ENCODE data around the gene CTXN1. TPM values are rescaled to one million over a fixed set of nuclear protein-coding genes. Genes with fewer than 3 reads are reported as not detected.

The CTXN1 gene
- total and polyA plus RNA-seq, 4 experiments from 2014 or later = not detected

DNA sequence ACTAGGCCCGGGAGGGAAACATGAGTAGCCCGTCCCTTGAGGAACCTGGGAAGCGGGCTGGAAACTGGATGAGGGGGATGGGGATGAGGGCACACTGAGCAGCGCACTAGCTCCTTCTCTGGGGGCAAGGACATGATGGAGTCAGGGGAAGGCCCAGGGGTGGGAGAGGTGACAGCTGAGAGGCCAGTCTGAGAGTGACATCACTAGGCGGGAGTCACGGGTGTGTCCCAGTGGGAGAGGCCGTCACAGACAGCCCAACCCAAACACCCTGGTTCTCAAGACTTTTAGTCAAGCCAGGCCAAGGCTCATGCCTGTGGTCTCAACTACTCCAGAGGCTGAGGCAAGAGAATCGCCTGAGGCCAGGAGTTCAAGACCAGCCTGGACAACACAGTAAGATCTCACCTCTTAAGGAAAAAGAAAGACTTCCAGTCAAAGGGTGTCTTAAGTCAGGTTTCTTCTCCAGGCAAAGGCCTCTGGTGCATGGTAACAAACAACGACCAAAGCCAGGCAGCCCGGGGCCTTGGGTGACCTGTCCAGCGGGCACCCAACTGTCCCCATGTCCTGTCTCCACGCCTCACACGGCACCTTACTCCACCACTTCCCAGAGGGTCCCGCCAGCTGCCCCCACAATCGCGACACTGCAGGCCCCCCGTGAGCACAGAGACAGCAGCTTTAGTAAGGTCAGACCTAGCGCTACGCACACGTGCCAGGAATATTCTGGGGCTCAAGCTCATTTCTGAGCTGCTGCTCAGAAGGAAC, 43.0 kb upstream of the CTXN1 start:
- no peak for DNase-seq
- H3K36me3 Mint-ChIP-seq = peaks cover 13 to 47% of the 10 kb centered on the region in 2 donors
- H3K4me1 Mint-ChIP-seq = peaks cover 0 to 2% (median 0%) of the 10 kb centered on the region in 4 donors
- H3K4me1 ChIP-seq (ENCODE audit: insufficient read depth, low read length) = no peaks in the 10 kb centered on the region
- peak overlapping the region in 3 of 7 donors; percentile 12 to 13 (median 13) for H3K27ac Mint-ChIP-seq
- H3K4me3 ChIP-seq (ENCODE audit: low read length in 2 of 2) = no peak overlapping the region
- no peaks in the 10 kb centered on the region for H3K9me3 ChIP-seq (ENCODE audit: control insufficient read depth in 1 of 2, low read length in 2 of 2)
- H3K9me3 Mint-ChIP-seq = no peaks in the 10 kb centered on the region
- intact Hi-C loops (cut with micrococcal nuclease) = no loop called here
- CTCF ChIA-PET (ENCODE audit: partially characterized antibody) = interaction anchor here (1.5 kb wide), 1 partner anchor 25 kb away, joined by 6 read pairs; no protein-coding TSS in a partner anchor
- H3K27ac ChIP-seq (ENCODE audit: low read depth, low read length) = no peak overlapping the region
- no peaks in the 10 kb centered on the region for H3K27me3 Mint-ChIP-seq
- H3K27me3 ChIP-seq (ENCODE audit: insufficient read depth, low read length) = no peaks in the 10 kb centered on the region
- no peak overlapping the region for H3K4me3 Mint-ChIP-seq
- POLR2A ChIA-PET (ENCODE audit: partially characterized antibody) = no interaction called here
- H3K36me3 ChIP-seq (ENCODE audit: insufficient read depth, low read length) = peaks cover 41% of the 10 kb centered on the region

DNA sequence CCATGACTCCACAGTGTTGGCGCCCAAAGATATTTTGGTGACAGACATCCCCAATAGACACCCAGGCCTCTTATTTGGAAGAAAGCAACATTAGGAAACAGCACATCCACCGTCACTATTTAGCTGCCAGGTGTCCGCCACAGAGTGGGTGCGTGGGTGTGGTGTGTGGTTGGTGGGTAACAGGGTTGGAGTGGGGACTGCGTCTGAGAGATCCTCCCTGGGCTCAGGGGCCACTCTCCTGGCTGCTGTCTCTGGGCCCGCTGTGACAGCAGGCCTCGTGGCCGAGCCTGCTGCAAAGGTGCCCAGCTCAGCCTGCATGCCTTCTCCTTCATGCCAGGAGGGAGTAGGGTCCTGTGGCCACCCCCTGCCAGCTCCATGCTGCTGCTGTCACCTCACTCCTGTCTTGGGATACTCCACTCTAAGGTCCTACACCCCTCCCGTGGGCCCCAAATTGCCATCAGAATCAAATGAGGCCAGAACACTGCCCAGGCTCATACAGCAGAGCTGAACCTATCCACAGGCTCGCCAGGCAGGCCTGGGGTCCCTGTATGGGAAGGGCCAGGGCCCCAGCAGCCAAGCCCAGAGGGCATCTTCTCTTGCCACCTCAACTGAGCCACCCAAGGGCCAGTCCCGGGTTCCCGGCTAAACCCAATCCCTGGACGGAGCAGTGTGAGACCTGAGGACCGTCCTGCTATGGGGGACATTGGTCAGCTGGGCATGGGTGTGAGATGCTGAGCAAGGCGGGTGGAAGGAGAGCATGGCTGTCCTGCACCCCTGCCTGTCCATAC, 42.3 kb upstream of the CTXN1 start:
- Histone ChIP-seq H3K4me1 (ENCODE audit: insufficient read depth, low read length) (no peaks in the 10 kb centered on the region), H3K9me3 (ENCODE audit: control insufficient read depth in 1 of 2, low read length in 2 of 2) (no peaks in the 10 kb centered on the region), H3K27me3 (ENCODE audit: insufficient read depth, low read length) (no peaks in the 10 kb centered on the region), H3K27ac (ENCODE audit: low read depth, low read length) (no peak overlapping the region), H3K4me3 (ENCODE audit: low read length in 2 of 2) (no peak overlapping the region), H3K36me3 (ENCODE audit: insufficient read depth, low read length) (peaks cover 41% of the 10 kb centered on the region)
- Mint-ChIP-seq H3K9me3 (no peaks in the 10 kb centered on the region), H3K27me3 (no peaks in the 10 kb centered on the region), H3K4me1 (peaks cover 0 to 2% (median 0%) of the 10 kb centered on the region in 4 donors), H3K36me3 (peaks cover 15 to 44% of the 10 kb centered on the region in 2 donors), H3K27ac (peak overlapping the region in 1 of 7 donors; percentile 13), H3K4me3 (no peak overlapping the region)
- POLR2A ChIA-PET (ENCODE audit: partially characterized antibody) = no interaction called here
- DNase-seq = no peak
- intact Hi-C loops (cut with micrococcal nuclease) = no loop called here
- CTCF ChIA-PET (ENCODE audit: partially characterized antibody) = interaction anchor here (1.5 kb wide), 1 partner anchor 24 kb away, joined by 6 read pairs; no protein-coding TSS in a partner anchor

- Histone ChIP-seq H3K9me3 (ENCODE audit: control insufficient read depth in 1 of 2, low read length in 2 of 2) (no peaks in the 10 kb centered on the region), H3K36me3 (ENCODE audit: insufficient read depth, low read length) (peaks cover 54% of the 10 kb centered on the region), H3K4me1 (ENCODE audit: insufficient read depth, low read length) (no peaks in the 10 kb centered on the region), H3K27me3 (ENCODE audit: insufficient read depth, low read length) (no peaks in the 10 kb centered on the region), H3K4me3 (ENCODE audit: low read length in 2 of 2) (no peak overlapping the region), H3K27ac (ENCODE audit: low read depth, low read length) (no peak overlapping the region)
- intact Hi-C loops (cut with micrococcal nuclease) = no loop called here
- DNase-seq = no peak
- H3K9me3 Mint-ChIP-seq = no peaks in the 10 kb centered on the region
- H3K36me3 Mint-ChIP-seq = peaks cover 23 to 52% of the 10 kb centered on the region in 2 donors
- peaks cover 0 to 2% (median 0%) of the 10 kb centered on the region in 4 donors for H3K4me1 Mint-ChIP-seq
- H3K4me3 Mint-ChIP-seq = no peak overlapping the region
- CTCF ChIA-PET (ENCODE audit: partially characterized antibody) = interaction anchor here (0.9 kb wide), 1 partner anchor 21 kb away, joined by 4 read pairs; no protein-coding TSS in a partner anchor
- peak overlapping the region in 1 of 7 donors; percentile 42 for H3K27ac Mint-ChIP-seq
- H3K27me3 Mint-ChIP-seq = no peaks in the 10 kb centered on the region
- POLR2A ChIA-PET (ENCODE audit: partially characterized antibody) = no interaction called here
Measured at GRCh38 chr19:7965921-7966665, 40.2 kb upstream of the CTXN1 start.

- intact Hi-C loops (cut with micrococcal nuclease) = no loop called here
- H3K9me3 Mint-ChIP-seq = no peaks in the 10 kb centered on the region
- peak overlapping the region in 3 of 7 donors; percentile 34 to 75 (median 38) for H3K27ac Mint-ChIP-seq
- H3K36me3 Mint-ChIP-seq = peaks cover 23 to 46% of the 10 kb centered on the region in 2 donors
- no peak overlapping the region for H3K4me3 Mint-ChIP-seq
- Histone ChIP-seq H3K9me3 (ENCODE audit: control insufficient read depth in 1 of 2, low read length in 2 of 2) (no peaks in the 10 kb centered on the region), H3K27me3 (ENCODE audit: insufficient read depth, low read length) (no peaks in the 10 kb centered on the region), H3K27ac (ENCODE audit: low read depth, low read length) (no peak overlapping the region), H3K36me3 (ENCODE audit: insufficient read depth, low read length) (peaks cover 54% of the 10 kb centered on the region), H3K4me1 (ENCODE audit: insufficient read depth, low read length) (no peaks in the 10 kb centered on the region), H3K4me3 (ENCODE audit: low read length in 2 of 2) (no peak overlapping the region)
- peaks cover 0 to 2% (median 0%) of the 10 kb centered on the region in 4 donors for H3K4me1 Mint-ChIP-seq
- ChIA-PET POLR2A (ENCODE audit: partially characterized antibody) (no interaction called here), CTCF (ENCODE audit: partially characterized antibody) (no interaction called here)
- no peaks in the 10 kb centered on the region for H3K27me3 Mint-ChIP-seq
- DNase-seq = no peak
Measured at GRCh38 chr19:7965259-7965841, 39.4 kb upstream of the CTXN1 start.

- no peaks in the 10 kb centered on the region for H3K27me3 Mint-ChIP-seq
- CTCF ChIA-PET (ENCODE audit: partially characterized antibody) = interaction anchor here (1.3 kb wide), 1 partner anchor 39 kb away, joined by 4 read pairs; no protein-coding TSS in a partner anchor
- POLR2A ChIA-PET (ENCODE audit: partially characterized antibody) = no interaction called here
- Histone ChIP-seq H3K36me3 (ENCODE audit: insufficient read depth, low read length) (peaks cover 50% of the 10 kb centered on the region), H3K4me3 (ENCODE audit: low read length in 2 of 2) (no peak overlapping the region), H3K9me3 (ENCODE audit: control insufficient read depth in 1 of 2, low read length in 2 of 2) (no peaks in the 10 kb centered on the region), H3K27ac (ENCODE audit: low read depth, low read length) (no peak overlapping the region), H3K4me1 (ENCODE audit: insufficient read depth, low read length) (no peaks in the 10 kb centered on the region), H3K27me3 (ENCODE audit: insufficient read depth, low read length) (no peaks in the 10 kb centered on the region)
- peaks cover 0 to 2% (median 0%) of the 10 kb centered on the region in 4 donors for H3K4me1 Mint-ChIP-seq
- H3K9me3 Mint-ChIP-seq = no peaks in the 10 kb centered on the region
- intact Hi-C loops (cut with micrococcal nuclease) = no loop called here
- no peak for DNase-seq
- no peak overlapping the region for H3K4me3 Mint-ChIP-seq
- peaks cover 23 to 45% of the 10 kb centered on the region in 2 donors for H3K36me3 Mint-ChIP-seq
- no peak overlapping the region for H3K27ac Mint-ChIP-seq
Measured at GRCh38 chr19:7963566-7963965, 37.6 kb upstream of the CTXN1 start.

DNA sequence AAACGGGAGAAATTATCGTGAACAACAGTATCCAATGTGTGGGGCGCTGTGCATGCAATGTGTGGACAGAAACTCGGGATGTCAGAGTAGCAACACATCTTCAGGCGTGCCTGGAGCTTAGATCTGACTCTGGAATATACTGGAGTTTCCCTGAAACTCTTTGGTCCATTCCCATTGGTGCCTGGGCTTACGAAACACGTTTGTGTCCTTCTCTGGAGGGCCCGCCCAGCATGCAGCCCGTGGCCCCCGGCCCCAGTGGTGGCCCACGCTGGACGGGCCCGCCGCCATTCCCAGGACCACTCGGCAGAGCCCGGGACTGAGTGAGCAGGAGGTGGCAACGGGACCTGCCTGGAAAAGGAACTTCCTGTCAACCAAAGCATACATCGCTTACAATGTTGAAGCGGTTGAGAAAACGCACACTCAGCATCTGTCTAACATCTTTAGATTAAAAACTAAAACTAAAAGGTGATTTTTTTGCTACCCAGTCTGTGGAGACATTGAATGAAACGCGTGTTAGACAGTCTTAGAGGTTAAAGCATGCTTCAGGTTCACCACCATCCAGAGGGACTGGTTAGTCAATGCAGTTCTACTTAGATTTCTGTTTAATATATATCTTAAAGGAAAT, 36.8 kb upstream of the CTXN1 start:
- Mint-ChIP-seq H3K36me3 (peaks cover 23 to 39% of the 10 kb centered on the region in 2 donors), H3K27ac (no peak overlapping the region), H3K4me1 (peaks cover 0 to 2% (median 0%) of the 10 kb centered on the region in 4 donors), H3K4me3 (no peak overlapping the region), H3K9me3 (no peaks in the 10 kb centered on the region), H3K27me3 (no peaks in the 10 kb centered on the region)
- H3K9me3 ChIP-seq (ENCODE audit: control insufficient read depth in 1 of 2, low read length in 2 of 2) = no peaks in the 10 kb centered on the region
- CTCF ChIA-PET (ENCODE audit: partially characterized antibody) = no interaction called here
- peaks cover 49% of the 10 kb centered on the region for H3K36me3 ChIP-seq (ENCODE audit: insufficient read depth, low read length)
- H3K4me1 ChIP-seq (ENCODE audit: insufficient read depth, low read length) = no peaks in the 10 kb centered on the region
- POLR2A ChIA-PET (ENCODE audit: partially characterized antibody) = no interaction called here
- intact Hi-C loops (cut with micrococcal nuclease) = no loop called here
- no peak overlapping the region for H3K27ac ChIP-seq (ENCODE audit: low read depth, low read length)
- no peaks in the 10 kb centered on the region for H3K27me3 ChIP-seq (ENCODE audit: insufficient read depth, low read length)
- no peak overlapping the region for H3K4me3 ChIP-seq (ENCODE audit: low read length in 2 of 2)
- DNase-seq = no peak
